ENCODE data around the gene MYLK4.

GRCh38 chr6:2795162-2795561, 44.4 kb upstream of the MYLK4 start:
- TF ChIP-seq YY1 (IDR thresholded peaks at IDR 0.05; ENCODE audit: insufficient read depth, insufficient read length) (no peak), SUZ12 (IDR thresholded peaks at IDR 0.05; ENCODE audit: extremely low read depth, insufficient read depth, insufficient read length) (no peak), ZNF274 (IDR thresholded peaks at IDR 0.05; ENCODE audit: low read depth, low read length) (no peak)

Data from NT2/D1 (cell line).